H1 (cell line): ENCODE measurements around the gene FCMR. TPM values are rescaled to one million over a fixed set of nuclear protein-coding genes. Genes with fewer than 3 reads are reported as not detected.

Experiments used
- CTCF ChIA-PET: fragments of 300-600 bp; sonication (Branson Sonifier 250); formaldehyde crosslinking; loops from one replicate; lab custom pipeline; 2021; ENCODE audit not compliant: partially characterized antibody; lab: Charles Lee
- POLR2A ChIA-PET: fragments of 300-600 bp; sonication (Branson Sonifier 250); formaldehyde crosslinking; loops from one replicate; lab custom pipeline; 2021; ENCODE audit warnings: inconsistent platforms; ENCODE audit not compliant: partially characterized antibody; lab: Charles Lee
- DNase-seq, 2 experiments: peaks; one replicate each; pipeline versions ENCODE4 v3.0.0 to v3.0.0-alpha.2; 2010 to 2022; ENCODE audit warnings: low spot score in 2 of 2, low read depth in 1 of 2, mixed read lengths in 1 of 2
- FAIRE-seq: peaks from 2 replicates; lab custom pipeline; 2011; peaks lifted over from hg19 to GRCh38; lab: Jason Lieb, UNC
- H2AFZ ChIP-seq: 2 replicates; pipeline ENCODE4 v1.8.1; 2012; ENCODE audit warnings: low read length, inconsistent platforms
- H2AK5ac ChIP-seq: 2 replicates; pipeline ENCODE4 v1.6.1; 2013; ENCODE audit warnings: low read depth, low read length
- H2BK120ac ChIP-seq: replicated peaks from 2 replicates; pipeline ENCODE3; 2013; ENCODE audit warnings: low read depth, low read length, inconsistent platforms
- H2BK12ac ChIP-seq: 2 replicates; pipeline ENCODE4 v1.6.1; 2013; ENCODE audit warnings: low read depth, low read length
- H2BK15ac ChIP-seq: 2 replicates; pipeline ENCODE4 v1.6.1; 2013; ENCODE audit warnings: low read length
- H2BK20ac ChIP-seq: 2 replicates; pipeline ENCODE4 v1.6.1; 2013; ENCODE audit warnings: low read length
- H2BK5ac ChIP-seq: 2 replicates; pipeline ENCODE4 v1.6.1; 2013; ENCODE audit warnings: low read depth, low read length
- H3K14ac ChIP-seq: 2 replicates; pipeline ENCODE4 v1.6.1; 2013; ENCODE audit warnings: inconsistent platforms; ENCODE audit not compliant: insufficient read length
- H3K18ac ChIP-seq: 2 replicates; pipeline ENCODE4 v1.6.1; 2013; ENCODE audit warnings: low read length; ENCODE audit errors: extremely low read depth
- H3K23ac ChIP-seq: 2 replicates; pipeline ENCODE4 v1.6.1; 2013; ENCODE audit warnings: inconsistent platforms; ENCODE audit not compliant: insufficient read length
- H3K23me2 ChIP-seq: 2 replicates; pipeline ENCODE4 v1.6.1; 2013; ENCODE audit warnings: low read depth, low read length
- H3K27ac ChIP-seq: 2 replicates; pipeline ENCODE4 v1.6.1; 2011; ENCODE audit warnings: low read depth, low read length, inconsistent platforms
- H3K27me3 ChIP-seq, 4 experiments: replicated peaks in 1 of 4; 1 replicate in 1 of 4; 2 replicates in 3 of 4; pipeline versions ENCODE4 v1.6.1 to v1.8.1; 2011 to 2013; ENCODE audit warnings: low read length in 3 of 4, mild to moderate bottlenecking in 3 of 4, inconsistent platforms in 2 of 4, mixed read lengths in 2 of 4, moderate library complexity in 1 of 4; ENCODE audit not compliant: control insufficient read depth in 3 of 4, insufficient read depth in 3 of 4; ENCODE audit errors: extremely low read depth in 1 of 4
- H3K36me3 ChIP-seq, 4 experiments: 2 replicates each; pipeline versions ENCODE4 v1.6.1 to v1.8.1; 2011 to 2013; ENCODE audit warnings: mild to moderate bottlenecking in 4 of 4, low read length in 3 of 4, moderate library complexity in 2 of 4, control low read depth in 1 of 4, inconsistent platforms in 1 of 4; ENCODE audit not compliant: insufficient read depth in 4 of 4, control insufficient read depth in 2 of 4
- H3K4ac ChIP-seq: replicated peaks from 2 replicates; pipeline ENCODE3; 2013; ENCODE audit warnings: low read length, low read depth, mixed read lengths, inconsistent platforms; ENCODE audit not compliant: insufficient read length
- H3K4me1 ChIP-seq, 4 experiments: replicated peaks in 1 of 4; 1 replicate in 1 of 4; 2 replicates in 3 of 4; pipeline versions ENCODE4 v1.6.1 to v1.8.1; 2011 to 2013; ENCODE audit warnings: low read length in 3 of 4, inconsistent platforms in 2 of 4, mixed read lengths in 1 of 4; ENCODE audit not compliant: insufficient read depth in 4 of 4, control insufficient read depth in 3 of 4
- H3K4me2 ChIP-seq, 2 experiments: 2 replicates each; pipeline versions ENCODE4 v1.6.1 to v1.8.1; 2011 to 2013; ENCODE audit warnings: low read depth in 2 of 2, low read length in 2 of 2, control low read depth in 1 of 2, inconsistent platforms in 1 of 2, mild to moderate bottlenecking in 1 of 2; ENCODE audit not compliant: insufficient read depth in 1 of 2
- H3K4me3 ChIP-seq, 4 experiments: fragments of 200-600, 300-600 bp in 1 of 4; sonication (generic), shearing (Covaris generic), sonication (Bioruptor Twin) in 1 of 4; 2 replicates each; pipeline versions ENCODE4 v1.5.1 to v1.8.1; 2011 to 2016; ENCODE audit warnings: low read length in 4 of 4, low read depth in 3 of 4, control low read depth in 2 of 4, inconsistent platforms in 2 of 4, mild to moderate bottlenecking in 2 of 4, mixed read lengths in 1 of 4, moderate library complexity in 1 of 4; ENCODE audit not compliant: insufficient read depth in 2 of 4; ENCODE audit errors: extremely low read depth in 1 of 4
- H3K56ac ChIP-seq: replicated peaks from 2 replicates; pipeline ENCODE3; 2013; ENCODE audit warnings: low read depth, mild to moderate bottlenecking, mixed read lengths, low read length, inconsistent platforms; ENCODE audit not compliant: insufficient read length
- H3K79me1 ChIP-seq: 2 replicates; pipeline ENCODE4 v1.6.1; 2013; ENCODE audit warnings: low read depth, low read length, control low read depth
- H3K79me2 ChIP-seq, 2 experiments: 2 replicates each; pipeline versions ENCODE4 v1.6.1 to v1.8.1; 2012 to 2013; ENCODE audit warnings: low read length in 2 of 2, mild to moderate bottlenecking in 2 of 2, inconsistent platforms in 1 of 2; ENCODE audit not compliant: insufficient read depth in 2 of 2, control insufficient read depth in 1 of 2
- H3K9ac ChIP-seq, 4 experiments: replicated peaks in 1 of 4; 1 replicate in 1 of 4; 2 replicates in 3 of 4; pipeline versions ENCODE4 v1.6.1 to v1.8.1; 2011 to 2013; ENCODE audit warnings: low read depth in 3 of 4, low read length in 3 of 4, control low read depth in 2 of 4, mild to moderate bottlenecking in 2 of 4, moderate library complexity in 2 of 4, inconsistent platforms in 1 of 4; ENCODE audit errors: extremely low read depth in 1 of 4
- H3K9me3 ChIP-seq, 2 experiments: 2 replicates each; pipeline versions ENCODE4 v1.6.1 to v1.8.1; 2012 to 2013; ENCODE audit warnings: mild to moderate bottlenecking in 2 of 2, moderate library complexity in 2 of 2, control low read depth in 1 of 2, inconsistent platforms in 1 of 2, low read depth in 1 of 2, low read length in 1 of 2, mixed read lengths in 1 of 2; ENCODE audit not compliant: insufficient read depth in 2 of 2
- H4K20me1 ChIP-seq, 2 experiments: replicated peaks in 1 of 2; 2 replicates each; pipeline versions ENCODE3 to v1.8.1; 2011 to 2013; ENCODE audit warnings: inconsistent platforms in 2 of 2, low read length in 2 of 2, mild to moderate bottlenecking in 1 of 2; ENCODE audit not compliant: insufficient read depth in 2 of 2, control insufficient read depth in 1 of 2
- H4K5ac ChIP-seq: 2 replicates; pipeline ENCODE4 v1.6.1; 2013; ENCODE audit warnings: low read length, low read depth, mixed read lengths, inconsistent platforms; ENCODE audit not compliant: insufficient read length
- H4K8ac ChIP-seq: 2 replicates; pipeline ENCODE4 v1.8.0; 2013; ENCODE audit warnings: mild to moderate bottlenecking, moderate library complexity, low read length, inconsistent platforms; ENCODE audit not compliant: insufficient read depth; ENCODE audit errors: extremely low read depth
- H4K91ac ChIP-seq: replicated peaks from 2 replicates; pipeline ENCODE3; 2013; ENCODE audit warnings: low read length, mixed read lengths, inconsistent platforms; ENCODE audit not compliant: insufficient read length
- PHF8 ChIP-seq: fragments of 200-600 bp; sonication (generic); conservative IDR thresholded peaks from 2 replicates; pipeline ENCODE4 v1.7.1; 2012; ENCODE audit warnings: low read depth, mild to moderate bottlenecking, inconsistent platforms, low read length, moderate library complexity
- WGBS, 2 experiments: shearing (Covaris generic) in 1 of 2; methylation state at CpG; one replicate each; pipeline versions ENCODE4 v1.1.6 to v1.1.7; 2013 to 2015; ENCODE audit warnings: low lambda C conversion rate in 2 of 2, mixed read lengths in 2 of 2, inconsistent platforms in 1 of 2, low coverage in 1 of 2, missing lambda C conversion rate in 1 of 2; ENCODE audit not compliant: insufficient replicate concordance in 2 of 2, insufficient coverage in 1 of 2, insufficient read length in 1 of 2; ENCODE audit errors: extremely low coverage in 1 of 2, missing lambda C conversion rate in 1 of 2; 5-methylcytosine and 5-hydroxymethylcytosine counted together
- polyA plus RNA-seq, 7 experiments: library from polyadenylated mRNA; depleted of rRNA in 3 of 7; stranded (reverse) in 5 of 7; unstranded in 2 of 7; fragments of >200 nt in 5 of 7; fragments of 200-250 nt in 2 of 7; gene quantifications; 1 replicate in 5 of 7; 2 replicates in 1 of 7; 4 replicates in 1 of 7; pipeline versions ENCODE4 v1.2.1 to v1.2.3, GENCODE V29; 2011 to 2013; ENCODE audit warnings: missing spikeins in 2 of 7, mixed read lengths in 2 of 7
- total RNA-seq: library from RNA; stranded (reverse); fragmentation: NEBNext Ultra II Directional; extraction: Animal tissue kit (Norgen Biotek cat#: 25700); gene quantifications from 2 replicates; pipeline ENCODE4 v1.2.1, GENCODE V29; 2021

The FCMR gene
- total and polyA plus RNA-seq, 2 of the 8 experiments (the other 6 are each of a cell fraction or from before 2014, with no cell fraction given): 0.53 TPM; not detected in 1

GRCh38 chr1:206962272-206962671 is 40.5 kb upstream of the FCMR start:
- Histone ChIP-seq H2BK15ac (no peak overlapping the region), H2AK5ac (no peak overlapping the region), H4K91ac (no peak overlapping the region), H4K8ac (no peak overlapping the region), H2AFZ (no peak overlapping the region), H2BK12ac (no peak overlapping the region), H3K4ac (no peak overlapping the region), H3K4me3 (no peak overlapping the region), H3K79me2 (no peaks in the 10 kb centered on the region), H3K27me3 (no peaks in the 10 kb centered on the region), H2BK20ac (no peak overlapping the region), H3K18ac (no peak overlapping the region), H3K9me3 (no peaks in the 10 kb centered on the region), H4K20me1 (no peaks in the 10 kb centered on the region), H3K23me2 (no peaks in the 10 kb centered on the region), H3K56ac (no peak overlapping the region), H3K9ac (no peak overlapping the region), H4K5ac (no peak overlapping the region), H2BK120ac (no peak overlapping the region), H2BK5ac (no peak overlapping the region), H3K14ac (no peak overlapping the region), H3K23ac (no peak overlapping the region), H3K36me3 (no peaks in the 10 kb centered on the region)
- FAIRE-seq (no peak), DNase-seq (no peak)
- 94% methylated on average over 7 of the region's 7 CpGs; no CpG with 5 or more reads in 1 of the 2 experiments for WGBS, 2 experiments
- ChIA-PET CTCF (interaction anchor here (1.2 to 9.3 kb wide), 6 partner anchors 12 to 51 kb away, joined by 3 to 77 read pairs (median 9); no protein-coding TSS in a partner anchor), POLR2A (no interaction called here)
- TF ChIP-seq PHF8: no peak
- TF ChIP-seq, all 59 proteins: peak for 0
- Histone ChIP-seq H3K79me1 (no peaks in the 10 kb centered on the region), H3K27ac (no peak overlapping the region), H3K4me1 (no peaks in the 10 kb centered on the region), H3K4me2 (no peak overlapping the region)
